GM18520 (cell line): ENCODE results near the gene TACR3.
A peak's percentile ranks its signal among the peaks of the same experiment; 100 is the strongest.
"Not testable (repeated sequence)": the region's sequence is repeated elsewhere in the genome, so short reads cannot be mapped to it uniquely, and the experiment has no call there.

ENCODE experiments used
- ATAC-seq: cut with Tn5 transposase; IDR thresholded peaks from one replicate; pipeline ENCODE4 v1.9.1; 2021; ENCODE audit not compliant: unreplicated experiment

Gene TACR3, protein sequence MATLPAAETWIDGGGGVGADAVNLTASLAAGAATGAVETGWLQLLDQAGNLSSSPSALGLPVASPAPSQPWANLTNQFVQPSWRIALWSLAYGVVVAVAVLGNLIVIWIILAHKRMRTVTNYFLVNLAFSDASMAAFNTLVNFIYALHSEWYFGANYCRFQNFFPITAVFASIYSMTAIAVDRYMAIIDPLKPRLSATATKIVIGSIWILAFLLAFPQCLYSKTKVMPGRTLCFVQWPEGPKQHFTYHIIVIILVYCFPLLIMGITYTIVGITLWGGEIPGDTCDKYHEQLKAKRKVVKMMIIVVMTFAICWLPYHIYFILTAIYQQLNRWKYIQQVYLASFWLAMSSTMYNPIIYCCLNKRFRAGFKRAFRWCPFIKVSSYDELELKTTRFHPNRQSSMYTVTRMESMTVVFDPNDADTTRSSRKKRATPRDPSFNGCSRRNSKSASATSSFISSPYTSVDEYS

GRCh38 chr4:103719830-103720207, at the start of gene TACR3:
TSS of gene TACR3 (minus strand) at chr4:103719985. CDS start at chr4:103719675, 310 bp downstream.
- ATAC-seq, result no peak

DNA sequence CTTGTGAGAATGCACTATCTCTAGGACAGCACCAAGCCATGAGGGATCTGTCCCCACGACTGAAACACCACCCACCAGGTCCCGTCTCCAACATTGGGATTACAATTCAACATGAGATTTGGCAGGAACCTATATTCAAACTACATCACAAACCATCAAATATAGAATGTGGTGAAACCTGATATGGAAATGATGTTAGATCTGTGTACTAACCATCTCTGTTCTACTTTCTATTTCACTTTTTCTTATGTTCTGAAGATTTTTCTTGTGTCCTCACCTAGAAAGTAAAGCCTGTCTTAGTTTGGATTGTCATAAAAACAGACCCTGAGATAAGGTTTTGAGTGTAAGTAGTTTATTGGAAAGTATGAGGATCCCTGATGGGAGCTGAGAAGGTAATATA, 37.8 kb upstream of the TACR3 start:
- peak; percentile 76 for ATAC-seq

DNA sequence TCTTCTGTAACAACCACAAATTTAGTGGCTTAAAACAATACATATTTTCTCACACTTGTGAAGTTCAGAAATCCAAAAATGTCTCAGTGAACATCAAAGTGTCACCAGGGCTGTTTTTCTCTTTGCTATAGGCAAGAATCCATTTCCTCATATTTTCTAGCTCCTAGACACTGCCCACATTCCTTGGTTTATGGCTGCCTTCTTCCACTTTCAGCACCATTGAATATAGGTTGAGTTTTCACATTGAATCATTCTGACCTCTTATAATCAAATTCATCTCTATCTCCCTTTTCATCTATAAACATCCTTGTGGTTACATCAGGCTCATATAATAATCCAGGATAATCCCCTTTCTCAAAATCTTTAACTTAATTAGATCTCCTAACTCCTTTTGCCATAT, 37.0 kb upstream of the TACR3 start:
- no peak for ATAC-seq

- no peak for ATAC-seq
Measured at GRCh38 chr4:103754844-103755243, 35.1 kb upstream of the TACR3 start.

DNA sequence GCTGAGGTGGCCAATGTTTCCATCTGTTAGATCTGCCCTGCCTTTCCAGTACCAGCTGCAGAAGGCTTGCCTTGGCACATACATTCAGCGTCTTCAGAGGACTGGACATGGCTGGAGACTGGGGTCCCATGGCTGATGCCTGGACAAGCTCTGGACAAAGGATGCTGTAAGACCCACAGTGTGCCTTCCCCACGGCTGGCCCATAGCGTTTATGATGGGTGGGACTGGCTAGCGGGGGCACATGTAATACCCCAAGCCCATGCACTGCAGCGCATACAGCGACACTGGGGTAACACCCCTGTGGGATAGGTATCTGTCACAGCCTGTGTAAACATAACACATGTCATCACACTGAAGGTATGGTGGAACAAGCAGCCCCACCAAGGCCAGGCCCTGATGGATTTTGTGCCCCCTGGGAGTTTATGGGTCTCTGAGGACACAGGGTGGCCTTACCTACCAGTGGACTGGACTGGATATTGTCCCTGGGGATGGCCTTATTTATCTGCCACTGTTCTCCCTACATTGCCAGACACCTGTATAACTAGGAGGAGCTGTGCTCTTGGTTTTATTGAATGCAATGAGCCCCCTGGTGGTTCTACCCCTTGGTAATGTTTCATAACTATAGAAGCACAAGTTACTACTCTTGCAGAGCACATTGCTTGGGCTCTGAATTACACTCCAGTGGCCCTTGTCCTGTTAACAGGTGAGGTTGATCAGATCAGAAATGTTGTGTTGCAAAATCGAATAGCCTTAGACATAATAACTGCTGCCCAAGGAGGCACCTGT, 34.3 kb upstream of the TACR3 start:
- no peak for ATAC-seq

DNA sequence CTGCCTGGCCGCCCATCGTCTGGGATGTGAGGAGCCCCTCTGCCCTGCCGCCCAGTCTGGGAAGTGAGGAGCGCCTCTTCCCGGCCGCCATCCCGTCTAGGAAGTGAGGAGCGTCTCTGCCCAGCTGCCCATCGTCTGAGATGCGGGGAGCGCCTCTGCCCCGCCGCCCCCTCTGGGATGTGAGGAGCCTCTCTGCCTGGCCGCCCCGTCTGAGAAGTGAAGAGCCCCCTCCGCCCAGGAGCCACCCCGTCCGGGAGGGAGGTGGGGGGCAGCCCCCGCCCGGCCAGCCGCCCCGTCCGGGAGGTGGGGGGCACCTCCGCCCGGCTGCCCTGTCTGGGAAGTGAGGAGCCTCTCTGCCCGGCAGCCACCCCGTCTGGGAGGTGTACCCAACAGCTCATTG, 3.4 kb upstream of the TACR3 start:
- not testable (repeated sequence) for ATAC-seq

- ATAC-seq, result no peak
Measured at GRCh38 chr4:103721251-103721650, 1.5 kb upstream of the TACR3 start.

GRCh38 chr4:103720661-103721060, 876 bp upstream of the TACR3 start:
- no peak for ATAC-seq

DNA sequence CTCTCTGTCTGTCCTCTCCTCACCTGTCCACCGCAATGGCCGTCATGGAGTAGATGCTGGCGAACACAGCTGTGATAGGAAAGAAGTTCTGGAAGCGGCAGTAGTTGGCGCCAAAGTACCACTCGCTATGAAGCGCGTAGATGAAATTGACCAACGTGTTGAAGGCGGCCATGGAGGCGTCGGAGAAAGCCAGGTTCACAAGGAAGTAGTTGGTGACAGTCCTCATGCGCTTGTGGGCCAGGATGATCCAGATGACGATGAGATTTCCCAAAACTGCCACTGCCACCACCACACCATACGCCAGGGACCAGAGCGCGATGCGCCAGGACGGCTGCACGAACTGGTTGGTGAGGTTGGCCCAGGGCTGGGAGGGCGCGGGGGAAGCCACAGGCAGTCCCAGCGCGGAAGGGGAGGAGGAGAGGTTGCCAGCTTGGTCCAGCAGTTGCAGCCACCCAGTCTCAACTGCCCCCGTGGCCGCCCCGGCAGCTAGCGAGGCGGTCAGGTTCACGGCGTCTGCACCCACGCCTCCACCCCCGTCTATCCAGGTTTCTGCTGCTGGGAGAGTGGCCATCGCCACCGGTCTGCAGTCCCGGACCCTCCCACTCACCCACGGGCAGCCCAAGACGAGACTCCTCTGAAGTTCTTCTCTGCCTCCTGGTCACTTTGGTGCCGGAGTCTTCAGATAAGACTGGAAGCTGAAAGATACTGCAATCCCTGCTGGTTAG, 518 bp downstream of the TACR3 start:
- no peak for ATAC-seq

GRCh38 chr4:103692615-103693014, 27.2 kb downstream of the TACR3 start:
- no peak for ATAC-seq

GRCh38 chr4:103673983-103674382, 45.8 kb downstream of the TACR3 start:
- ATAC-seq, result no peak

DNA sequence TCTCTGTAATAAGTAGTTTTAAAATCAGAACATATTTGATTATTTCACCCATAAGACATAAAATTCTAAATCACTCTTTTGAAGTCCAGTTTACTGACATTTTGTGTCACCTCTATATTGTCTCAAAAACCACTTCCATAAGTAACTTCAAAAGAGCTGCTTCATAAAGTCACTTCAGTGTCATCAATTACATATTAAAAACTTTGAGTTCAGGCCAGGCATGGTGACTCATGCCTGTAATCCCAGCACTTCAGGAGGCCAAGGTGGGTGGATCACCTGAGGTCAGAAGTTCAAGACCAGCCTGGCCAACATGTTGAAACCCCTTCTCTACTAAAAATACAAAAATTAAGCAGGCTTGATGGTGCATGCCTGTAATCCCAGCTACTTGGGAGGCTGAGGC, 53.0 kb downstream of the TACR3 start:
- ATAC-seq, result not testable (repeated sequence)

DNA sequence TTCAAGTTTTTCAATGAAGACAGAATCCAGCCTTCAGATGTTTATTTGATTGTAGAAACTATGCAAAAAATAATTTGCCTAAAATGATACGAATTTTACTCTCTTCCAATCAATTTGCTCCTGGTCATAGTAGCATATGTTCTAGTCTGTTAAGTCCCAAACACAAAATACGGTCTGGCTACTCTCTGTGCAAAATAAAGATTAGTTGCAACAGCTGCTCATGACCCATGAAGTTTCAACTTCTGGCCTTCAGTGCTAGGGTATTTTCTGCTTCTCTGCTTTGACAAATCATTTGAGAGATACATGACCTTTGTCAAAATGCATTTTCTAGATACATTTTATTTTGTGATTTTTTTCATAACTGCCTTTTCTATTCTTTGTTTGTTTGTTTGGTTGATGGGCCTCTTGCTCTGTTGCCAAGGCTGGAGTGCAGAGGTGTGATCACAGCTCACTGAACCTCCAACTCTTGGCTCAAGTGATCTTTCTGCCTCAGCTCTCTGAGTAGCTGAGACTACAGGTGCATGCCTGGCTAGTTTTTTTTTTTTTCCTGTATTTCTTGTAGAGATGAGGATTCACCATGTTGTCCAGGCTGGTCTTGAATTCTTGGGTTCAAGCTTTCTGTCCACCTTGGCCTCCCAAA, 55.2 kb downstream of the TACR3 start:
- ATAC-seq, result no peak

- ATAC-seq, result no peak
Measured at GRCh38 chr4:103648541-103648940, 71.2 kb downstream of the TACR3 start.

DNA sequence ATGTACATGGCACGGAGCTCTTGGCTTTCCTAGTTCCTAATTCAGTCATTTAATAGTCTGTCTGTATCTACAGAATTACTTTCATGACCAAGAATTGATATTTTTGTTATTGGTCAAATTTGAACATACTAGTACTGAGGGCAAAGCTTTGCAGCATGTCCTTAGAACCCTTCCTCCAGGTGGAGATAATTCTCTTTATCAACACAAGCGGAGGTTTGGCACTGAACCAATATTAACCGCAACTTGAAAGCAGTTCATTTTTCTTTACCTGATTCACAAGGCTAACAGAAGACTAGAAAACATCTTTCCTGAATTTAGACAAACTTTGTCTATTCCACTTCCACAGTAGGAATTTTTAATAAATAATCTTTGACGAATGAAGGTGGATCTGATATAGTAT, 73.8 kb downstream of the TACR3 start:
- no peak for ATAC-seq

- no peak for ATAC-seq
Measured at GRCh38 chr4:103634236-103634635, 85.5 kb downstream of the TACR3 start.

DNA sequence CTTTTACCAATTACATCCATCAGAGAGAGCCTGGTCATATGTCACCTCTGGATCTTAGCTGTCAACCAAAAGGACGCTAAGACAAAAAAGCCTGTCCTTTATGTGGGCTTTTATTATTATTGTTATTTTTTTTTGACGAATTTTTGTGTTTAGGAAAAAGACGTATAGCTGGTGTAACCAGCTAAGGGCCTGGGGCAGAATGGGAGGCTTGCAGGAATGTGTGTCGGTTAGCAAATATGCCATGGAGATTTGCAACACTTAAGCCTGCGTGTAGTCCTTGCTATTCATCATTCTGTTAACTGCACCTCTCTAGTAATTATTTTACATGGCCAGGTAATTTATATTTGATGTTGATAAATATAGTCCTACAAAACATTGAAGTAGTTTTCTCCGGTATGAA, 93.5 kb downstream of the TACR3 start:
- no peak for ATAC-seq

- ATAC-seq, result no peak
Measured at GRCh38 chr4:103591841-103592240, 127.9 kb downstream of the TACR3 start.

DNA sequence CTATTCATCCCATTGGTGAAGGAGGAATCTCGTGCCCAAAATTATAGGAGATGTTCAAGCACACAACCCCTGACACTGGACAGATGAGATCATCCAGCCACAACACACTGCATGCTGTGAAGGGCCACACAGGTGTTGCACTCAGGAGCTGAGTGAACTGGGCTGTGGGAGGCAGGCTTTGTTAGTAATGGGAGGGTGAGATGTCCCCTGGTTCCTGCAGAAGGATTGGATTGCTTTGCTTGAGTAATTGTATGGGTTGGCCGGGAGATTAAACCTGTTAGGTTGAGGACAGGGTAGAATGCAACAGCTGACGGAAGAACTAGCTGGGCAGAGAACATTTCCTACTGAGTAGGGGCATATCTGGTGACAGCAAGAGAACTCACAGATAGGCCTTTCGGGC, 152.2 kb downstream of the TACR3 start:
- ATAC-seq, result no peak

- ATAC-seq, result not testable (repeated sequence)
Measured at GRCh38 chr4:103559178-103559577, 160.6 kb downstream of the TACR3 start.
